HG02981 (cell line): Measurements from ENCODE around the gene SASH3.

Experiments
- ATAC-seq: cut with Tn5 transposase; IDR thresholded peaks from one replicate; pipeline ENCODE4 v1.9.1; 2021; ENCODE audit warnings: mild to moderate bottlenecking, moderate library complexity; ENCODE audit not compliant: unreplicated experiment

The SASH3 gene

DNA sequence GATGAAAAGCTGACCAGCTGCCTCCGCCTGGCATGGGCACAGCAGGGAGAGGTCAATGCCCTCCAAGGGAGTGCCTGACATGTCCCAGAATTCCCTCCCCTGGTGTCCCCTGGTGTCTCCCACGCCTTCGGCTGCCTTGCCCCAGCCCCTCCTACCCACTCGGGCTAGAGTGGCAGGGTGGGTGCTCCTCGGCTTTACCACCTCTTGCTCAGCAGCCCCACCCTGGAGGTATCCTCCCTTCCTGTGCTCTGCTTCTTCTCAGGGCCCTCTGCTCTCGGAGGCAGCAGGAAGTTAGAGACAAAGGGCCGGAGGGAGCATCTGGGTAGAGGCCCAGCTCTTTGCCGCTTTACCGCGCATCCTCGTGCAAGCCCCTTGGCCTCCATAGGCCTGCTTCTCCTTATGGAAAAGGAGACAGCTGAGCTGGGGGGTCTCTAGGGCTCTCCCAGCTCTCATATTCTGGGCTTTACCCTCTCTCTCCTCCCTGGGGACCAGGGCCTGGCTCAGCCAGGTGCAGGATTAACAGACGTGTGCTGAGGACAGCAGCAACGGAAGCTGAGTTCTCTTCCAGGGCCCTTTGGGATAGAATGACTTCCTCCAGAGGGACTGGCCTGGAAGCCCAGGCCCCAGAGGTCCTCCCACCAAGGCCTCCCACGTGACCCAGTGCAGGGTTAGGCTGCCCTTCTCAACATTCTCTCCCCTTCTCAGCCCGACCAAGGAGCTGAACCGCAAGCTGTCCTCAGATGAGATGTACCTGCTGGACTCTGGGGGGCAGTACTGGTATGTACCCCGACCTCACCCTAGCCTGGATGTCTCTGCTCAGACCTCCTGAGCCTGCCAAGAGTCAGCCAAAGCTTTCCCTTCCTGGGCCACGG, 23.7 kb upstream of the SASH3 start:
- no peak for ATAC-seq

DNA sequence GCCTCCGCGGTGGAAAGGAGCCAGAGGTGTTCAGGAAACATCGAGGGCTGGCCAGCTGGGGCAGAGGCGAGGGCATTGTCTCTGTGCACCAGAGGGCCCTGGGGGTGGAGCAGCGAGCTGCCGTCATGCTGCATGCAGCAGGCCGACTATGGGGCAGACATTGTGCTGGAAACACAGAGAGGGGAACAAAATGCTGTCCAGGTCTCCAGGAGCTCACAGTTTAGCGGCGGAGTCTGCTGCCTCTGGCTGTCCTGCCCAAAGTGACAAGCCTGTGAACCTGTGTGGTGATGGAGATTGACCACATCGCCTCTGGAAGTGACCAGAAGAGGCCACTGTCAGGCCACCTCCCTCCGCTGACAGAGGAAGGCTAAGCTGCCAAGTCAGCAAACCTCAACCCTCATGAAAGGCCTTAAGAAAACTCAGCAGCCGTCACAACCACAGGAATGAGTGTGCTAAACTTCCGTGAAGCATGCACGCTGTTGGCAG, 20.1 kb upstream of the SASH3 start:
- peak; percentile 36 for ATAC-seq

DNA sequence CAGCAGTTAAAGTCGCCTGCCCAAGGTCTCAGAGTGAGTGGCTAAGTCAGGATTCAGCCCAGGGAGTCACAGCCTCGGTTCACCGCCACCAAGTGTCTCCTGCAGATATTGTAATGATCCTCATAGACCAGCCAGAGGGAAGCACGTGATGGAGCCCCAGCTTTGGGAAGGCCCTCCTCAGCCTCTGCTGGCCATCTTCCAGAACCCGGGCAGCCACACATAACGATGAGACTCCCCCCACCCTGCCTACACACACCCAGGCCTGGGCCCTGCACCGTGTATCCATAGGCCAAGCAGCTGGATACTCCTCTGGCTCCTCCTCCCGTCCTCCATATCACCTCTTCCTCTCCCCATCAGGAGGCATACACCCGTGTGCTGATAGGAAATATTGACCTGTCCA, 19.6 kb upstream of the SASH3 start:
- ATAC-seq = no peak

DNA sequence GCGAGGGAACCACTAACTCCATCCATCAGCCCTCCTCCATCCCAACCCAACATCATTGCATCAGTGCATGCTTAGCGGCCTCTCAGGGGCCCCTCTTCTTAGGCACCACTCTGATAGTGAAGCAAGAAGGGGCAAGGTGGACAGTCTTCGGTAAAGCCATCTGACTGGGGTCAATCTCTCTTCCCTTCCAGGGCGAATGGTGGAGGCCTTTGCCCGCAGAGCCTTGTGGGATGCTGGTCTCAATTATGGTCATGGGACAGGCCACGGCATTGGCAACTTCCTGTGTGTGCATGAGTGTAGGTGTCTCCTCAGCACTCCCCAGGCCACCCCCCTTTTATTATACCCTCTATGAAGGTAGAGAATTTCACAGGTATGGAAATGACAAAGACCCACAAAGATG, 18.8 kb upstream of the SASH3 start:
- no peak for ATAC-seq

DNA sequence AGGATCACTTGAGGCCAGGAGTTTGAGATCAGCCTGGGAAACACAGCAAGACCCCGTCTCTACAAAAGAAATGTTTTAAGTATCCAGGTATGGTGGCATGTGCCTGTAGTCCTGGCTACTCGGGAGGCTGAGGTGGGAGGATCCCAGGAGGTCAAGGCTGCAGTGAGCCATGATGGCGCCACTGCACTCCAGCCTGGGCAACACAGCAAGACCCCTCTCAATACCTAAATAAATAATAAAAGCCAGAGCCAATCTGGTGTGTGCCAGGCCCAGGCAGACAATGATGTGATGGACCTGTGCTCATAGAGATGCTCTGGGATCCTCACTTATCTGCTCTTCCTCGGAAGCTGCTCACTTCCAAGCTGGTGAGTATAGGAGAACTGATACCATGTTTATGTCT, 18.2 kb upstream of the SASH3 start:
- no peak for ATAC-seq

DNA sequence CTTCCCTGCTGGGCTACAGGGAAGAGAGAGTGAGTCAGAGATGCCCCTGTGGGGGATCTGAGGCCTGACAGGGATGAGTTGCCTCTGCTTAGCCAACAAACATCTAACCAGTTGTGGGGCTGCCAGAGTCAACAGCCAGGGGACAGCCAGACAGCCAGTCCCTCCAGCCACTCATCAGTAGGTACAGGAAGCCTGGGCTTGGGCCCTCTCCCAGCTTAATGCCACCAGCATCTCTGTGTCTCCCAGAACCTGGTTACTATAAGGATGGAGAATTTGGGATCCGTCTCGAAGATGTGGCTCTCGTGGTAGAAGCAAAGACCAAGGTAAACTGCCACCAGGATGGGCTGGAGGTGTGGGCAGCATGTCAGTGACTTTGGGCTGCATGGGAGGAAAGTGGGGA, 17.3 kb upstream of the SASH3 start:
- ATAC-seq = no peak

DNA sequence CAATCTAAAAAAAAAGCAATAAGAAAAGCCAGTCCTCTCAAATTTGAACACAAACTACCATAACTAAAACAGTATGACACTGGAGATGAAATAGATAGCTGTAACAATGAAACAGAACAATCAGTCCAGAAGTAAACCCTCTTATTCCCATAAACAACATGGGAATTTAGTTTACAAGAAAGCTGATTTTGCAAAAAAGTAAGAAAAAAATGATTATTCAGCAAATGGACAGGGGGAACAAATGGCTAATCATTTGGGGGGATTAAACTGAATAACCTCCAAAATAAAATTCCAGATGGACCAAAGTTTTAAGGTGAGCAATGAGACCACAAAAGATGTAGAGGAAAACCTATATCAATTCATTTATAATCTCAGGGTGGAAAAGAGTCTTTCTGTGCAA, 16.1 kb upstream of the SASH3 start:
- ATAC-seq = no peak

DNA sequence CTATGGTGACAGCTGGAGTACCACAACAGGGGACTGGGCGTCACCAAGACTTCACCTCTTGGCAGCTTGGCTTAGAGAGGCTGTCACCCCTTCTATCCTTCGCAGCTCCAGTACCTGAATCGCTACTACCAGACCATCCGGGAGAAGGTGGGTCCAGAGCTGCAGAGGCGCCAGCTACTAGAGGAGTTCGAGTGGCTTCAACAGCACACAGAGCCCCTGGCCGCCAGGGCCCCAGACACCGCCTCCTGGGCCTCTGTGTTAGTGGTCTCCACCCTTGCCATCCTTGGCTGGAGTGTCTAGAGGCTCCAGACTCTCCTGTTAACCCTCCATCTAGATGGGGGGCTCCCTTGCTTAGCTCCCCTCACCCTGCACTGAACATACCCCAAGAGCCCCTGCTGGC, 11.6 kb upstream of the SASH3 start:
- ATAC-seq = no peak

DNA sequence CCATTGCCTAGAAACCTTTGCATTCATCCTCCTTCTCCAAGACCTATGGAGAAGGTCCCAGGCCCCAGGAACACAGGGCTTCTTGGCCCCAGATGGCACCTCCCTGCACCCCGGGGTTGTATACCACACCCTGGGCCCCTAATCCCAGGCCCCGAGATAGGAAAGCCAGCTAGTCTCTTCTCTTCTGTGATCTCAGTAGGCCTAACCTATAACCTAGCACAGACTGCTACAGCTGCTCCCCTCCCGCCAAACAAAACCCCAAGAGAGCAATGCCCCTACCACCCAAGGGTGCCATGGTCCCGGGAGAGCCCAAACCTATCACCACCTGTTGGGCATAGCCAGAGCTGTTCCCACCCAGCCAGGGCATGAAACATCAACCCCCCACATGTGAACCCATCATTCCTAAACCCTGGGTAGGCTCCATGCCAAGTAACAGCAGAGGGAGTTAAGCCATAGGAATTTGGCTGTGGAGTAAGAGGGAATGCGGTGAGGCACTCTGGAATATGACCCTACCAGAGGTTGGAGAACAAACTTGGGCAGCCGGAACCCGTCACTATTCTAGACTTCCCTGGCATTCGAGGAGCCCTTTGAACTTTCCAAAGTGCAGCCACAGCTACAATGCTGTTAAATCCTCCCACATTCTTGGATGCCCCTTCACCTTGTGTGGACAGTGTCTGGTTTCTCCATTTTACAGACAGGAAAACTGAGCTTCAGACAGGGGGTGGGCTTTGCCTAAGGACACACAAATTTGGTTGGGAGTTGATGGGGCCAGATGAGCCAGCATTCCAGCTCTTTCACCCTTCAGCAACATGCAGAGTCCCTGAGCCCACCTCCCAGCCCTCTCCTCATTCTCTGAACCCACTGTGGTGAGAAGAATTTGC, 10.9 kb upstream of the SASH3 start:
- ATAC-seq = no peak

DNA sequence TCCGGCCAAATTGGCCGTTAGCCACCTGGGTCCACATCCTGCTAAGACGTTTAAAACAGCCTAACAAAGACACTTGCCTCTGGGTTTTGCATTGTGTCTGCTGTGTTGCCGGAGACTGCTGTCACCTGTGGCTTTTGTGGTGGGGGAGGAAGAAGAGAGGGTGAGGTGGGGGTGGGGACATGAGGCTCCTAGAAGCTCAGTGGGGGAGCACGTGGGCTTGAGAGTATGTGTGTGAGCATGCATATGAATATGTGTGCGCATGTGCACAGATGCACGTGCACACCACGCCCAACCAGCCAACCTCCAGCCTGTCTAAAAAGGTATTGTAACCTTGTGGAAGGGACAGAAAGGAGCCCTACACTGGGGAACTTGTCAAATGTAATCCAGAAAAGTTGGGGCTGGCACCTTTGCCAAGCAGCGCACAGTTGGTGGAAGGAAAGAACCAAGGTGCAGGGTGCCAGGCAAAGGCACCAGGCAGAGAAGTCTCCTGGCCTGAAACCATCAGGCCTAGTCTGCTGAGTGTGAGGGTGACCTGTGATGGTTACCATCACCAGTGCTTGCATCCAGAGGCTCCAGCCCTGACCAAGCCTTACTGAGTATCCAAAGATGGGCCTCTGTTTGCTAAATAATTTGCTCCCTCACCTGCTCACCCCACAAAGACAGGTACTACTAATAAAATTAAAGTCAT, 10.1 kb upstream of the SASH3 start:
- ATAC-seq = peak; percentile 52

DNA sequence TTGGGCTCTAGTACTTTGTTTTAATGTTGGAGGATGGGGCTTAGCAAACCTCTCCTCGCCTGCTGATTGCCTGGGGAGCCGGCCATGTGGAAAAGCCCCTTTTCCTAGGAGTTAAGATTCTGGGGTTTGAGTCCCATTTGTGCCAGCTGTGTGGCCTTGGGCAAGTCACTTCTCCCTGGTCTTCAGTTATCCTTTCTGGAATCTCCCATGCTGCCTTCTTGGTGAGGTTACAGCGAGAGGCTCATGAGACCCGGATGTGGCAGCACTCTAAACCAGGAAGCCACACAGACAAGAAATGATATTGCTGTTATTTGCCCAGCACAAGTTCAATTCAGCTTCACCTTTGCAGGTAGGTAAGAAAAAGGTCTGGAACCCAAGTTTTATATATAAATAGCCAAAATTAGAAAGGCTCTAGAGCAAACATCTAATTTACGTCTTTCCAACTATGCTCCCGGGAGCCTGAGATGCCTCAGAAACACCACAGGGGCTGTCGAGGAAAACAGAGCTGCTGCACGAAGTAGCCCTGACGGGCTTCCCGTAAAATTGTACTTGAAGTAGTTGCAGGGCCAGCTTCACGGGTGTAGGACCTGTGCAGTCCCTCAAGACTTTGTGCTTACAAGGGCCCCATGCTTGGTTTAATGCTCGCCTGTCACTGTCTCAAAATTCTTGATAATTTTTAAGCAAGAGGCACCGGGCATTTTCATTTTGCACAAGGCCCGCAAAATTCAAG, 8.3 kb upstream of the SASH3 start:
- no peak for ATAC-seq

DNA sequence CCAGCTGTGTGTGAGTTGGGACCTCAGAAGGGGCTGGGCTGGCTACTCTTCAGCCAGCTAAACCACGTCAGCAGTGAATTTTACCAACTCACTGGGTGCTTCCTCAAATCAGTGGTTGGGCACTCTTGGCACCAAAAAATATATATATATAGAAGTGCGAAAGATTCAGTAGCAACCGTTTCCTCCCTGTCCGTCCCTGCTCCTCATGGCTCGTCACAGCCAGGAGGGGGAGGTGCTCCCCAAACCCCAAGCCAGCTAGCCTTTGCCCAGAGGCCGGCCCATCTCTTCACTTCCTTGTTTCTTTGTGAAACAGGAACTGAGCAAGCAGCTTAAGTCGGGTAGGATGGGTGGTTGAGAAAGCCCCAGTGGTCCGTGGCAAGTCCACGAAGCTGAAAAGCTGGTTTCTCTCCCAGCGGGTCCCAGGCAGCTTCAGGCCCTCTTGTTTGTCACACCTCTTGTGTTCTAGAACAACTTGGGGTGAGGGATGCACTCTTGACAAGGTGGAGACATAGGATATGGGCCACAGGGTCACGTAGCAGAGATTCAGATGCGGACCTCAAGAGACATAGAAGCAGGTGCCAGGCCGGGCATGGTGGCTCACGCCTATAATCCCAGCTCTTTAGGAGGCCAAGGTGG, 6.8 kb upstream of the SASH3 start:
- ATAC-seq = peak; percentile 61

DNA sequence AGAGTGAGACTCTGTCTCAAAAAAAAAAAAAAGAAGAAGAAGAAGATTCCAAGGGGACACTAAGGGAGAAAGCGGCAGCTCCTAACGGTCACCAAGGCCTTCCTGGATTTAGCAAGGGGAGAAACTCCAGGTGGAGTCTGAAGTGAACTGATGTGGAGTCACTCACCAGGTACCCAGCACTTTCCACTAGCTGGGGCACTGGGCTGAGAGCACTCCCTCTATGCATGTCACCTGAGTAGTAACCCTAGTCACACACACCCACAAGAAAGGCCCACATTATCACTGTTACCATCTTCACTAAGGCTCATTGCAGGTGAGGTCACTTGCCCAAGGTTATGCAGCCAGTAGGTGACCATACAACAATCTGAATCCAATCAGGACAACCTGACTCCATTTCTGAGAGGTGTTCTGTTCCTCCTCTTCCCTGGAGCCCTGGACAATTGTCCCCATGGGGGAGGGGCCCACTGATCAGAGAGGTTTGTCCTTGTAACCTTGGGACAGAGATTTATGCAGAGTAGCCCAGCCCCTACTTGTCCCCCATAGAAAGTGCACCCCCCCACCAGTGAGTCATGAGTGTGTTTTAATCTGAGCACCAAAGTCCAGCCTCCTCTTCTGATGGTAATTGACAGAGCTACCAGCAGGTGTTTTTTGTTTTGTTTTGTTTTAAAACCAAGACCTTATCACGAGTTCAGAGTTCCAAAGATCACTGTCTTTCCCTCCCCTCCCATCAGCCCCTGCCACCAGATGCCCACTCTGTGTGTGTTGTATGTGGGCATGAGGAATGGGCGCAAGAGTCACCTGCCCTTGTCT, 5.9 kb upstream of the SASH3 start:
- no peak for ATAC-seq

DNA sequence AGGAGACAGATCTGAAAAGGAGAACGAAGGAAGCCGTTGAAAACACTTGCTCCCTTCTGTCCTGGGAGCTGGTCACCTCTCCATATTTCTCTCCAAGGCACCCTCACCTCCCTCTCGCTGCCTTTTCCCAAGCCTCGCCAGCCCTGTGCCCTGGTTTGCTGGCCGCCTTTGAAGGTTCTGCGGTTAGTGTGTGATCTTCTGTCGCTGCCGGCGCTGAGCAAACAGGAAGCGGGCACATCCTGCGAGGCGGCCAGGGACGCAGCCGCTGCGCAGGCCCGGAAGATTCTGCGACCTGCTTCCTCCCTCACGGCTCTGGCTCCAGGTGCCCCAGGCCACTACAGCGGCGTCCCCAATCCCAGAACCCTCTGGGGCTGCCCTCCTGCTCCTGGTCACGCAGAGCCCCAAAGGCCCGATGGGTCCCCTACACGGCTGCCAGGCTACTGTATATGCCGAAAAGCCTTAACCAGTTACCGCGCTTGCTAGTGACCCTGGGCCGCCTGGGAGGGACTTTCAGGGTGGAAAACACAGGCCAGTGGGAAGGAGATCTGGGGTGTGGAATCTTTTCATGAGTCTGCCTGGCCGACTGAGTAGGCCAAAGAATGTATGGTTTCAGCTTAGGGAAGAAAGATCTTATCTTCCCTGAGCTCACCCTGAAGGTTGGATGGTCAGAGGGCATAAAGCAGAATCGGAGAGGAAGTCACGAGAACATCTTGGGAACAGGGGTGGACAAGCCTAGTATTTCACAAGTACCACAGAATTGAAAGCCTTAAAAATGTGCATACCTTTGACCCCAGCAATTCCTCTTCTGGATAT, 2.3 kb upstream of the SASH3 start:
- ATAC-seq = peak; percentile 16

DNA sequence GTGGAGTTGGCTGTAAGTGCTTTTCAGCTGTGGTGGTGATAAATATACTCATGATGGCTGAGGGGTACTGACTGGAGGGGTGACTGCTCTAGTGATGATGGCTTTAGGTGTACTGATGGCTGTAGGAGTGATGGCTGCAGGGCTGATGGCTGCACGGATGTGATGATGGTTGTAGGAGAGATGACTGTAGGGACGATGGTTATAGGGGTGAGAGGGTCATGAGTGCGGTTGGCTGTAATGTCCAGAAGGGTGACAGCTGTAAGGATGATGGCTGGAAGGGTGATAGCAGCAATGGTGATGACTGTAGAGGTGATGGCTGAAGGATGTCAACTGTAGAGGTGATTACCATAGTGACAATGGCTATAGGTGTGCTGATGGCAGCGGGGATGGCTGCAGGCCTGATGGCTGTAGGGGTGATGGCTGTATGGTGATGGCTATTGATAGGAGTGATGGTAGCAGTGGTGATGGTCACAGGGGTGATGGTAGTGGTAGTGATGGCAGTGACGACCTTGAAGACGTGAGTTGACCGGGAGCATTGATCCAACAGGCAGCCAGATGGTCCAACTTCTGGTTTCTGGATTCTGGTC, 570 bp upstream of the SASH3 start:
- ATAC-seq = no peak

DNA sequence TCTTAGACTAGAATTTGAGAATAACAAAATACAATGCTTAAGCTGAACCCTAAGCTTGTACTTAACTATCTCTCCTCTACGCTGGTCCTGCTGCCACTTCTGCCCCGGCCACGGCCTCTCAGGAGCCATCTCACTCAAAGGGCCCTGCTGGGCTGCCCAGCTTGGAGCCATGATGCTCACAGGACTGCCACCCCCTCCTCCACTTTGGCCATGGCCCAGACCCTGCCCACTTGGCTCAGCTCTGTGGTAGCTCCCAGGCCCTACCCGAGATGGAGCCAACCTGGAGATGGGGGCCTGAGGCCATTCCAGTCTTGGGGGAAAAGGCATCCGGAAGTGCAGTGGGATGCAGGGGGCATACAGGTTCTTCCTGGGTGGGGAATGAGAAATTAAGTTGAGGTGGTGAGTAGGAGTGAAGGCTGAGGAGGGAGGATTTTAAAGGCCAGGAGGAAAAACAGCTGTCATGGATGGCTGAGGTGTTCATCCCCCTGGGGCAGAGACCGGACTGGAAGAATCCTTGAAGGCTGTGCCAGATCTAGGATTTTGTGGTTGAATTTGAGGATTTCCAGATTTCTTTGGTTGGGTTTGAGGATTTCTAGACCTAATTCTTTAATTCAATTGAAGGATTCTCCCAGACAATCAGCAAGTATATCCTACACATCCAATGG, 824 bp downstream of the SASH3 start:
- ATAC-seq = no peak

DNA sequence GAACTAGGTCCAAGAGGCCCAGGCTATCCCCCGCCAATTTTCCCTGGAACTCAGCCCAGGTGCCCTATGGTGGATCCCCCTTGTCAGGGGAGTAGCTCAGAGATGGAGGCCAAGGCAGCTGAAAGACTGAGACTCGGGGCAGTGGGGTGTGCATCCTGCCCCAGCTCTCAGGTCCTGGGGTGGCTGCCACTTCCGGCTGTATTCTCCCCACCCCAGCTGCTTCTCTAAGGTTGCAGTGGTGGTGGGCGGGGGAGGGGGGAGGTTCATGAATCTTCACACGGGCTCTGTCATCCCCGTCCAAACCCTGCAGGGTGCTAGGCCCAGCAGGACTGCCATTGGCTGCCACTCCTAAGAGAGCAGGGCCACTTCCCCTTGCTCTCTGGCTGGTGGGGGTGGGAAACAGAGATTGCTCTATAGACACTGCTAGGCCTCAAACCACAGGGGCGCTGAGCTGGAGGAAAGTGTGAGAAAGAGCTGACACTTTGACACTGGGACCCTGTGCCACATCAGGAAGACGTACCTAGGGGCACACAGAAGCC, 1.5 kb downstream of the SASH3 start:
- peak; percentile 72 for ATAC-seq
